AG20443 (cell line): Measurements from ENCODE around the gene AFG3L2.
"Not testable (repeated sequence)": the region's sequence is repeated elsewhere in the genome, so short reads cannot be mapped to it uniquely, and the experiment has no call there.

Experiments
- DNase-seq: peaks from one replicate; pipeline ENCODE4 v3.0.0; 2012; ENCODE audit warnings: low spot score, mixed read lengths

AFG3L2 gene

GRCh38 chr18:12397254-12397653 lies 20.2 kb upstream of the AFG3L2 start:
- DNase-seq: no peak

GRCh38 chr18:12394428-12394827 lies 17.4 kb upstream of the AFG3L2 start:
- no peak for DNase-seq

DNA sequence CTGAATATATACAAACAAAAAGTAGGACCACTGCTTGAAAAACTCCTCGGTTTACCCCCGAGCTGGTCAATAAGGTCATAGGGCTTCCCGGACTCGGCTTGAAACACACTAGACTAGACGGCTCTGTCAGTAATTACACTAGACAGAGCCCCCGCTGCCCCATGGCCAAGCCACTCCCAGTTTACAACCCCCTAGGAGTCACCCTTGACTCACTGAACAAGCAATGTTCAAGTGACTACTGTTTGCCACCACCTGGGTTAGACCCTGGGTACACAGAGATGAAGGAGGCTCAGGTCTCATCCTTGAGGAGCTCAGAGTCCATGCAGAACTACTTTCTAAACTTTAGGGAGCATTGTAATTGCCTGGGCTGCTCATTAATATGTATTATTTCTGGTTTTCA lies 17.0 kb upstream of the AFG3L2 start:
- DNase-seq: no peak

- DNase-seq: no peak
These were observed 16.5 kb upstream of the AFG3L2 start for GRCh38 chr18:12393510-12393909.

DNA sequence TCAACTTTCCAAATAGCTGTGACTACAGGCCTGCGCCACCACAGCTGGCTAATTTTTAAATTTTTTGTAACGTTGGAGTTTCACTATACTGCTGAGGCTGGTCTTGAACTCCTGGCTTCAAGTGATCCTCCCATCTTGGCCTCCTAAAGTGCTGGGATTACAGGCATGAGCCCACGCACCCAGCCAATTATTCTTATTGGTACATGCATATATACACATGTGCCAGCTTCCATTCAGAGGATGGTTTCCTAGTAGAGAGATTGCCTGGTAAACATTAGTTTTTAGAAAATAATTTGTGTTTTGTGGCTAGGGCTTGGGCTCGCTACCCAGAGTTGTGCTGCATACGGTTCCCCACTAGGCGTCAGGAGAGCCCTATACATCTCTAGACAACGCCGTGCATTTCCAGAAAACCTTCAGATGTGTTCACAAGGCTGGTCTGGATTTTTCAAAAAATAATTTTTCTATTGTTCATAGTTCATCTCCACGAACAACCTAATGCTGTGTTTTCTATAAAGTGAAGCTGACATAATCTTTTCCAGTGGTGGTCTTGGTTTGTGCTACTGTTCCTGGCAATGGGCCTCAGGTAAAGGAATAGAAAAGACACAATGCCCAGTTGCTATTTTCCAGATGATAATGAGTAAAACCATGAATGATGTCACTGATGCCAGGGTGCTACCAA lies 14.6 kb upstream of the AFG3L2 start:
- peak; percentile 84 for DNase-seq

DNA sequence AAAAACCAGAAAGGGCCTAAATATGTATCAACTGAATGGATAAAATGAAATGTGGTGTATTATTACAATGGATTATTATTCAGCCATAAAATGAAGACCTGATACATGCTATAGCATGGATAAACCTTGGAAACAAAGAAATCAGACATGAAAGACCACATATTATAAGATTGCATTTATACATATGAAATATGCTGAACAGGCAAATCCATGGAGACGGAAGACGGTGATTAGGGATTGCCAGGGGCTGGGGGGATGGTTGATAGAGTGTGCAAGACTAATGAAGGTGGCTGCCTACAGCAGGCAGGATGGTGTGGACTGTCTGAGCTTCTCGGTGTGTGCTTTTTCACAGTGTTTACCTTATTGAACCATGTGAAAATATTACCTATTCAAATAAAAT lies 11.4 kb upstream of the AFG3L2 start:
- DNase-seq: no peak

DNA sequence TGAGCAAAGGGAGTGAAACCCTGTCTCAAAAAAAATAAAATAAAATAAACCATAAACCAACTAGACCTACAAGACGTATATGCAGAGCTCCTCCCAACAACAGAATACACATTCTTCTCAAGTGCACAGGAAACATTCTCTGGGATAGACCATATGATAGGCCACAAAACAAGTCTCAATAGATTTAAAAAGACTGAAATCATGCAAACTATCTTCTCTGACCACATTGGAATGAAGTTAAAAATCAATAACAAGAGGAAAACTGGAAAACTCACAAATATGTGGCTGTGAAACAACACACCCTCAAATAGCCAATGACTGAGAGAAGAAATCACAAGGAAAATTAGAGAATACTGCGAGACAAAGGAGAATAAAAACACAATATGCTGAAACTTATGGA lies 7.2 kb upstream of the AFG3L2 start:
- no peak for DNase-seq

DNA sequence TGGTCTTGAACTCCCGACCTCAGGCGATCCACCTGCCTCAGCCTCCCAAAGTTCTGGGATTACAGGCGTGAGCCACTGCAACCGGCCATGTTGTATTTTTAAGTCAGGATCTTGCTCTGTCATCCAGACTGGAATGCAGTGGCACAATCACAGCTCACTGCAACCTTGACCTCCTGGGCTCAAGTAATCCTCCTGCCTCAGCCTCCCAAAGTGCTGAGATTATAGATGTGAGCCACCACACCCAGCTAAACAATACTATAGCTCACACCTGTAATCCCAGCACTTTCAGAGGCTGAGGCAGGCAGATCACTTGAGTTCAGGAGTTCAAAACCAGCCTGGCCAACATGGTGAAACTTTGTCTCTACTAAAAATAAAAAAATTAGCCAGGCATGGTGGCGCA lies 6.7 kb upstream of the AFG3L2 start:
- DNase-seq: not testable (repeated sequence)

- not testable (repeated sequence) for DNase-seq
These were observed 5.3 kb upstream of the AFG3L2 start for GRCh38 chr18:12382221-12382814.

DNA sequence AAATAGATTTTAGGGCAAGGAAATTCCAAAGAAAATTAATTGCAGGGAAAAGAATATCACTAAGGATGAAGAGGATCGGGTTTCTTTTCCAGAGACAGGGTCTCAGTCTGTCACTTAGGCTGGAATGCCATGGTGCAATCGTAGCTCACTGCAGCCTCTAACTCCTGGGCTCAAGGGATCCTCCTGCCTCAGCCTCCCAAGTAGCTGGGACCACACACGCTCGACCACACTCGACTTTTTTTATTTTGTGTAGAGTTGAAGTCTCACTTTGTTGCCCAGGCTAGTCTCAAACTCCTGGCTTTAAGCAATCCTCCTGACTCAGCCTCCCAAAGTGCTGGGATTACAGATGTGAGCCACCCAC lies 1.2 kb upstream of the AFG3L2 start:
- DNase-seq: not testable (repeated sequence)

DNA sequence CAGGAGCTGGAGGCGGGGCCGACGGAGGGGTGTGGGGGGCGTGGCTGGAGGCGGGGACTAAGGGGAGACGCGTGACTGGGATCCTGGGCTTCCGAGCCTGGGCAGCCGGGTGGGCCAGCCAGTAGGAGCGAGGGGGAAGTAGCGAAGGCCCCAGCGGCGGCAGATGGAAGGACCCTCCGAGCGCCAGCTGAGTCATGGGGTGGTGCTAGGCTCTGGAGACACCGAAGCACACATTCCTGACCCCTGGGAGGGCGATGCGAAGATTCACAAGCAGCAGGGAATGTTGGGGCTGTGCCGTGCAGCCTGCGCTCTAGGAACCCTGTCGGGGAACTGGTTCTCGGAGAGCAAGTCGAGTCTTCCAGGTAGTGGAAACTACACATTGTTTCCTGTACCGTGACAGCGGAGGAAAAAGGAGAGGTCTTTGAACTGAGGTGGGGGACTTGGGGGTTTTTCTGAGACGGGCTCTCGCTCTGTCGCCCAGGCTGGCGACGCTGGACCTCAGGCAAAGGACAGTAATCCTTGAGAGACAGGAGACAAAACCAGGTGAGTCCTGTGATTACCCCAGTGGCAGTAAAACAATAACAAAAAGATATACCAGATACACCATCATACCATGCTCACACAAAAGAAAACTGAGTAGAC lies 650 bp upstream of the AFG3L2 start:
- DNase-seq: peak; percentile 98

GRCh38 chr18:12376034-12376753 lies 833 bp downstream of the AFG3L2 start:
- no peak for DNase-seq

DNA sequence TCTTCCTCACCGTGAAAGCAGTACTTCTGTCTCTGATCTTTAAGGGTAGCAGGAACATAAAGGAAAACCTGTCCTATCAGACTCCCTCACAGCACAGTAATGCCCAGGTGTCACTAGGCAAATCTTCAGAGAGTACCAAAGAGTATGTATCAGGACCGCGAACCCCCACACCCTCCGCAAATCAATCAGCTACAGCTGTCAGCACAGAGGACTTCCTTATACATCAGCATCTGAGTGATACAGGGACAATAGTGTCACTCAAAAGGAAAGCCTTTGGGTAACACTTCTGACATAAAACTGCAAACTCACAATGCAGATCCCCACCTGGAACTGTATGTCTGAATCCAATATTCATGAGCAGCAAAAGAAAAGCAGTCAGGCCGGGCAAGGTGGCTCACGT lies 2.6 kb downstream of the AFG3L2 start:
- DNase-seq: no peak

- no peak for DNase-seq
These were observed 3.3 kb downstream of the AFG3L2 start for GRCh38 chr18:12373771-12374116.

DNA sequence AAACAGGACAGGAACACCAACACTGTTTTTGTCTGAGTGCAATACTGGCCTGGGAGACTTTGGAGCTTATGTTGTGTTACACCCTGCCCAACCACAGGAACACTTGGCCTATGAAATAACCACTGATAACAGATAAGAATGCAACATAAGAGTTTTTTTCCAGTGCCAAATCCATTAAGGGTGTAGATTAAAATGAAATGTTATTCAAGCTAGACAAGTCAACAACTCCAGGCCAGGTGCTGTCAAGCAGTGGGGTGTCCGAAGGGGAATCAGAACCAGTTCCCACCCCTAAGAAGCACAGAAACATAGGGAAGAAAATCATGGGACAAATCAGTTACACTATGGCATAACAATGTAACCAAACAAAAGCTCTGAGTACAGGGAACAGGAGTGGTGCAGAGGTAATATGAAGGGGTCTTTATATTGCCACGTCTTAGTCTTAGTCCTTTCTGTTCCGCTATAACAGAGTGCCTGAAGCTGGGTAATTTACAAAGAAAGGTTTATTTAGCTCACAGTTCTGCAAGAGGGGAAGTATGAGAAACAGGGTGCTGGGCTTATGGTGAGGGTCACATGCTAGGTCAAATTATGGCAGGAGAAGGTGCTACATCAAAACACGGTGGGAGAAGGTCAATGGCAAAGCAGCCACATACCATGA lies 3.8 kb downstream of the AFG3L2 start:
- DNase-seq: no peak

DNA sequence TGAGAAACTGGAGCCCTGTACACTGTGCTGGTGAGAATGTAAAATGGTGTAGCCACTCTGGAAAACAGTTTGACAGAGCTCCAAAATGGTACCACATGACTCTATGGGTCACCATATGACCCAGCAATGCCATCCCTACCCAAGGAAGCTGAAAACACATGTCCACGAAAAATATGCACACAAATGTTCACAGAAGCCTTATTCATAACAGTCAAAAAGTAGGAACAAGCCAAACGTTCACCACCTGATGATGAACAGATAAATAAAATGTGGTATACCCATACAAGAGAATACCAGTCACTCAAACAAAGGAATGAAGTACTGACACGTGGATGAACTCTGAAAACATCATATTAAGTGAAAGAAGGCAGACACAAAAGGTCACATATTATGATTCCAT lies 4.6 kb downstream of the AFG3L2 start:
- no peak for DNase-seq

- DNase-seq: no peak
These were observed 5.4 kb downstream of the AFG3L2 start for GRCh38 chr18:12371590-12371989.

DNA sequence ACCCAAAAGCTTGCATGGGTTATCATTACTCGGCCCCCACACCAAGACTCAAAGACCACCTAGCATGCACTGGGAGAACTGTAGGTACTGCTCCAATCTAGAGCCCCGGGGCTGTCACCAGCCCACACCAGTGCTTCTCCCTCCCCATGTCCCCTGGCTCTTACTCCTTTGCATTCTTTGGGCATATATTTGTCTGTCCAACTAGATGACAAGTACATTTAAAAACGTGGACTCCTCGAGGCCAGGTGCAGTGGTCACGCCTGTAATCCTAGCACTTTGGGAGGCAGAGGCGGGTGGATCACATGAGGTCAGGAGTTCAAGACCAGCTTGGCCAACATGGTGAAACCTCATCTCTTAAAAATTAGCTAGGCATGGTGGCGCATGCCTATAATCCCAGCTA lies 7.8 kb downstream of the AFG3L2 start:
- DNase-seq: no peak

DNA sequence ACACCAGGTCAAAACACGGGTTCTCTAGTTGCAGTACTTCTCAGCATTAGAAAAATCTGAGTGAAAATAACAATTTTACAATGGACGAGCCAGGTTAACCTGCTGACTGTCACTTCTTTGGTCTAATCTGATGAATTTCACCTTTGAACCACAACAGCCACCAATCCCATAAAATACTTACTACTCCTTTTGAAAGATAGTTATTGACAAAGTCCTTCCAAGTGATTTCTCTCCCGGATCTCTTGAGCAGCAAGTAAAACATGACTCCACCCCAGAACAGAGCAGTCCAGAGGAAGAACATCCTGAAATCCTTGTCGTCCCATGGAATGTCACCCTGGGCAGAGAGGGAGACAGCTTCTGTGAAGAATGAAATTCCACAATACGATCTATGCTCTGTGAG lies 10.2 kb downstream of the AFG3L2 start:
- no peak for DNase-seq

DNA sequence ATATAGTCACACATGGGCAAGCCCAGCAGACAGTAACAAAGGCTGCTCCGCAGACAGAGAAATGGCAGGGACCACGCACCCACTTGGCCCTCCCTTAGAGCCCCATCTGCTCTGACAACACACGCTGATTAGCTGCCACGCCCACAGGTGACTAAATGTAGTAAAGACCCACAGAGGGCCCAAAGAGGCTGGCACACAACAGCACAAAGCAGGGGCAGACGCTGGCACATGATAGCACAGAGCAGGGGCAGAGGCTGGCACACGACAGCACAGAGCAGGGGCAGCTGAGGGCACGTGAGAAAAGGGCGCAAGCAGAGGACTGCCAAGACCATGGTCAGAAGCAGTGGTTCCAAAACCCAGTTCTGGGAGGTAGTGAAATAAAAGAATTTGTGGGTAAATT lies 10.6 kb downstream of the AFG3L2 start:
- no peak for DNase-seq

DNA sequence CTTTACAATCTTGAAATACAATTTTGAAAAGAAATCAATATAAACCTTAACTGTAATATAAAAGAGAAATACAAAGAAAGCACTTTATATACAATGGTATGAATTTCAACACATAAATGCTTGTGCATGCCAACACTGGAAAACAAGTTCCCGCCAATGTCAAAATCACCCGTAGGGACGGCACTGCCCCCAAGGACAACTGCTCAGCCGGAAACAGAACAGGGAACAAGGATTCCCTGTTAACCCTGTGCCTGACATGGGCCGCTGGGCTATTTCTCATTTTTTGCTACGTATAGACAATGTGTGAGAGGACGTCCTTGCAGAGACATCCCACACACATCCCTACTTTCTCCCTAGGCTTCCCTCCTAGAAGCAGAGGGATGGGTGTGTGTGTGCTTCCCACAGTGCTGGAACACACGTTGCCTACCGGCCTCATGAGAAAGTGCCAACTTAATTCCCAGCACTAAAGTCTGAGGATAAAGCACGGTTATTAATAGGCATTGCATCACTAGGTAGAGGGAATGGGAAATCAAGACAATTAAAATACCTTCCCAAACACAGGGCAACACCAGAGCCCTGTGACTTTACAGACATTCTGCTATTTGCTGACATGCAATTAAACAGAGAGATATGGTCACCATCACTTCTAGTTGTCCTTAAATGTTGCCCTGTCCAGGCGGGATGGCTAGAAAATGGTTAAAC lies 14.4 kb downstream of the AFG3L2 start:
- no peak for DNase-seq

DNA sequence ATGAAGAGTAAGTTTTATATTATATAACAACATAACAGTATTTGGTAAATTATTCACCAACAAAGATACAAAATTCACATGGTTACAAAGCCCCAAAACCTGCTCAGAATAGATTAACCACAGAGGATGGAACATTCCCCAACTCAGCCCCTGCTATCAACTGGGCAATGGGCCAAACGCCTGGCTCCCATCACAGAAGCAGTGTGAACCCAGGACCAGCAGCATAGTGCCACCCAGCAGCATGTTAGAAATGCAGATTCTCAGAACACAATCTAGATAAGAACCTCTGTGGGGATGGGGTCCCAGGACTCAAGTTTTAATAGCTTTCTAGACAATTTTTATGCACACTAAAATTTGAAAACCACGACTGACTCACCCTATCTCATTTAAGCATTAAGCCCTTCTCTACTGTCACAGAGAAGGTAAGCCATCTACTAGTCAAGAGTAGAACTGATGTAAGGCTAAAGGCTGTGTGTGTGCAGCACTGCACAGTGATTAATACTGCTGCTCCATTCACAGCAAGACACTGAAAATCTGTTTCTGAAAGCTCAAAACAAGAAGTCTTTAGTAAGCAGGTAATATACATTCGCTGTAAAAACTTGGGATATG lies 15.2 kb downstream of the AFG3L2 start:
- DNase-seq: no peak
